ENCODE data around the gene DAB1.

The DAB1 gene

DNA sequence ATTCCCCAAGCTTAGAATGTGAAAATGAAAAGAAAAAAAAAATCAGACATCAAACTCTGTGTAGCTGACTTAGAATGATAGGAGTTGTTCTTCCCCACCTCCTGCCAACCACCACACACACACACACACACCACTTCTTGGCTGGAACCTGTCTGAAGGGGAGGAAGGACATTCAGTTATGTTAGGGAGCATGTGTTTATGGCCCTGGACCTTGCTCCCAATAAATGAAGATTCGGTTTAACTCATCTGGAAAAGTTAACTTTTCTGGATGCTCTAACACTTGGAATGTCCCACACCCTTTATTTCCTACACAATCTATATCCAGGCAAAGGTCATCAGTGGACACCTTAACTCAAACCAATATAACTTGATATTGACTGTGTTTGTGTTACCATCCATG, 112.4 kb downstream of the DAB1 start:
- no peak for DNase-seq

- no peak for DNase-seq
Observed at GRCh38 chr1:57311006-57311405, 112.9 kb downstream of the DAB1 start.

DNA sequence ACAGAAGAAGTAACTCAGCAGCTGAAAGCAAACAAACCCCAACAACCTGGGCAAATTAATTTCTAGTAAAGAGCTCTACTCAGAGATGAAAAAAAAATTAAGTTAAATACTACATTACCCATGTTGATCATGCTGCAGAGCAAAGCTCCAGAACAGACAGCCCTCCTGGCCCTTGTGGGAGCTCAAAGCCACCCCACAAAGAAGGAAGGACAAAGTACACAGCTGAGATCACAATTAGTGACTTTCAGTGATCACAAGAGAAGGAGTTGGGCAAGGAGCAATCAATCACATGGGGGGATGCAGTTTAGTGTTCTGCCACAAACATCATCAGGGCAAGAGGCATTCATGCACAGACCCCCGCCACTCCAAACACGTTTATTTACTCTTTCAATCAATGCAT, 114.2 kb downstream of the DAB1 start:
- no peak for DNase-seq

DNA sequence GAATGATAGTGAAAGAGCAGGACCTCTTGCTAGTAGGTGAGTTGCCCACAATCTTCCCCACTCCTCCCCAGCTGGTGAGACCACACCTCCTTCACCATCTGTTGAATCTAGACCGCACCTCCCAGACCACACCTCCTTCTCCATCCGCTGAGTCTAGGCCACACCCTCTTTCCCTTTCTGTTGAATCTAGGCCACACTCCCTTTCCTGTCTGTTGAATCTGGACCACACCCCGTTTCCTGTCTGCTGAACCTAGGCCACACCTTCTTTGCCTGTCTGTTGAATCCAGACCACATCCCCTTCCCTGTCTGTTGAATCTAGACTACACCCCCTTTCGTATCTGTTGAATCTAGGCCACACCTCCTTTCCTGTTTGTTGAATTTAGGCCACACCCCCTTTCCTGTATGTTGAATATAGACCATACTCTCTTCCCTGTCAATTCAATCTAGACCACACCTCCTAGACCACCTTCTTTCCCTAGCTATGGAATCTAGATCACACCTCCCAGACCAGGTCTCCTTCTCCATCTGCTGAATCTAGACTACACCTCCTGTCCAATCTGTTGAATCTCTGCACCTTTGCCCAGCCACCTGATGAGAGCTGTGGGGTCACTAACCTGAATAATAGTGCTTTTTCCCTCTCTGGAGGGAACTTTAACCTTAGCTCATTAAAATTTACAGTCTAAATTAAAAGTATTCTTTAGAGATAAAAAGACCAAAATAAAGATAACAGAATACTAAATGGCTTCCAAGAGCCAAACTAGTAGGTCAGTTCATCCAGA, 116.3 kb downstream of the DAB1 start:
- DNase-seq, result no peak

DNA sequence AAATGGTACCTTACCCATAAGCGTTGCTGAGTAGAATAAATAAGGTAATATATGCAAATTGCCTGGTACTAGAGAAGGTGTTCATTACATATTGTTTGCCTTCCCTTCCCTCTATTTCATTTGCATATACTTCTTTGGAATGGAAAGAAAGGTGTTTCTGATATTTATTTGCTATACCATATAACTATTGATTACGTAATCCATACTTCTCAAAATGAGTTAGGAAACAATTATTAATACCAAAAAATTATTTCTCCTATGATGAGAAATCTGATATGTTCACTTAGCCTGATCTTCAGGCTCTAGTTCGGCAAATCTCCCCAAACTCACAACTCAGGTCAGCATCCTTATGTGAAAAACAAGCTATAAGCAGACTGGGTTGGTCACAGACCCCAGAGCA, 119.3 kb downstream of the DAB1 start:
- no peak for DNase-seq

- DNase-seq, result no peak
Observed at GRCh38 chr1:57302812-57303596, 120.9 kb downstream of the DAB1 start.

- no peak for DNase-seq
Observed at GRCh38 chr1:57300186-57300585, 123.7 kb downstream of the DAB1 start.

DNA sequence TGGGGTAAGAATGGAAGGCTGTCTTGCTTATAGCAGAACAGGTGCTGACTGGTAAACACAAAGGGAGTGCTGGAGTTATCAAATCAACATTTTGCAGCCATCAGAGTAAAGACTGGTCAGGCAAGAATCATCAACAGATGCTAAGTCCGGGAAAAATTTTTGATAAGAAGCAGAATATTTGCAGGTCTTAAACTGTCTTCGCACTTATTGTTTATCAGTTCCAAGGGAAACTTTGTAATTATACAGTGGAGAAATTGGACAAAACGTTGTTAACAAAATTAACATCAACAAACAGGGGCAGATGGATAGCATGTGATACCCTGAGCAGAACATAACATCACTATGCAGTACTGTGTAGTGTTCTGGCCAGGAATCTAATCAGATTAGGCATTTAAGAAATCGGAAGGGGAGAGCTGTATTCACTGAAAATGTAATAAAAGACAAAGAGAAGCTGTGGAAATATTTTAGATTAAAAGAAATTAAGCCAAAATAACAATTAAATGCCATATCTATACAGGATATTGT, 127.1 kb downstream of the DAB1 start:
- DNase-seq, result no peak

DNA sequence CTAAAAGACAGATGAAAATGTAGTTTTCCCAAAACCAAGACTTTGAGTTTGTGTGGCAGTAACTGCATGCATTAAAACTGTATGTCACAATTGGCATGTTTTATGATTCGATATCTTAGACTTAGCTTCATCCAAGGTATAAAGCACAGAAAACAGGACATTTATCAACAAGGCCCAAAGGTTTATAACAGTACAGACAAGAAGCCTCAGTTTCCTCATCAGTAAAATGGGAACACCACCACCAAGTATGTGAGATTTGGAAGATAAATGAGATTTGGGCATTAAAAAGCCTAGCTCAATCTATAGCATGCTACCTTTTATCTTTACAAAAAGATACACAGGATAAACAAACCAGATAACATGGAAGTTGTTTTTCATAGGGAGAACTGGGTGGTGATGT, 128.5 kb downstream of the DAB1 start:
- DNase-seq, result no peak

- DNase-seq, result no peak
Observed at GRCh38 chr1:57294177-57294576, 129.7 kb downstream of the DAB1 start.

GRCh38 chr1:57293214-57293613, 130.6 kb downstream of the DAB1 start:
- no peak for DNase-seq

DNA sequence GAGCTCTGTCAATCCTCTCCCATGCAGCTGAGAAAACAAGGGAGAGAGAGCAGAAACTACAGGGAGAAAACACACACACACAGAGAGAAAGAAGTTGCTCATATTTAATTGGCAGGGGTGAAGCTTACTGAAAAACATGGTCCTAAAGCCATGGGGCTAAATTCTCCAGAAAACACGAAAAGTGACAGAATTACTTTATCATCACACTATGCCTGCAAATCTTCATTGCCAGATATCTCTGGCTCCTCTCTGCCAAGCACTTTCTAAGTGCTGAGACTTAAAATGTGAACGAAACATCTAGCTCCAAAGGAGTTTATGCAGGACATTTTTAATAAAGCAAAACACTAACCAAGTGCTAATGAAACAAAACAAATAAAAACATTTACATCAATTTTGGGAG, 134.1 kb downstream of the DAB1 start:
- no peak for DNase-seq

GRCh38 chr1:57285992-57286391, 137.9 kb downstream of the DAB1 start:
- DNase-seq, result no peak

GRCh38 chr1:57282411-57282810, 141.4 kb downstream of the DAB1 start:
- no peak for DNase-seq

DNA sequence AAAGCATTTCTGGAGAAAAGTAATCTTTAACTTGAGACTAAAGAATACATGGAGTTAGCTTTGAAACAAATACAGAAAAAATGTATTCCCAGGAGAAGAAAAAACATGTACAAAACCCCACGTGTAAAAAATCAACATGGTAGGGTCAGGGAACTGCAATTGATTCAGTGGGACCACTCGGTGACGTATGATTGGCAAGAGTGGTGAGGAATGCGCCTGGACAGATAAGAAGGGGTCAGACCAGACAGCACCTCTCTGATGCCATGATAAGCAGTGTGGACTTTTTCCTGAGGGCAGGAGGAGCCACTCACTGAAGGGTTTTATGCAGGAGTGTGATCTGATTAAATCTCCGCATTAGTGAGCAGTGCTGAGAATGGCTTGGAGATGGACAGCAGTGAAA, 142.5 kb downstream of the DAB1 start:
- DNase-seq, result no peak

GRCh38 chr1:57279909-57280666, 143.8 kb downstream of the DAB1 start:
- no peak for DNase-seq

DNA sequence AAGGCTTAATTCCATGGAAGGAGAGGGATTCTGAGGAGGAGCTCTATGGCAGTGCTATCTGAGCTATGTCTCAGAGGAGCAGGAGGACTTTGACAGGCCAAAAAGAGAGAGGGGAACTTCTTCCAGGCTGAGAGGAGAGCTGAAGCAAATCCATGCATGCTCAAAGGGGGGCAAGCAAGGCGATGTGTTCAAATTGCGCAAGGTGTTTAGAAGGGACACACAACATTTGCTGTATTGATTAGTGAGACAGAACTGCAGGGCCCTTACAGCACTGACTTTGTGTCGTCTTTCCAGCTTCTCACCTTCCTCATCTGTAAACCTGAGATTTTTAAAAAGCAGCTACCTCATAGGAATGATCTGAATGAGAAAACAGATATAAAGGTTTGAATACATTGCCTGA, 145.3 kb downstream of the DAB1 start:
- no peak for DNase-seq

GRCh38 chr1:57277681-57278080, 146.2 kb downstream of the DAB1 start:
- DNase-seq, result no peak

- DNase-seq, result no peak
Observed at GRCh38 chr1:57276918-57277317, 146.9 kb downstream of the DAB1 start.

DNA sequence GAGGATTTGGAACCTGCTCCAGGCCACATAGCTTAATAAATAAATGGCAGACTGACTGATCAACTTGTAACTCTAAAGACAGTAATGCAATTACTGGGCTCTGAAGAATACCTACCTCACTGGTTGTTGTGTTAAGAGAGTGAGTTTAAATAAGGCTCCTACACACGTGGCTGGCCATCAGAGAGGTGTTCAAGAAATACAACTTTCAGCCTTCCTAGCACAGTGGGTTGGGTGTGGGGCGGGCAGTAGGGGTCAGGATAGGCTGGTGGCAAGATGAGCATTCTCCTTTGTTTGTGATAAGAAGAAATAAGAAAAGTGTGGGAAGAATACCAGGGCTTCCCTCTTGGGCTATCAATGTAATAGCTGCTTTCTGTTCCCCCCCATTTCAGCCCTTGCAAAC, 151.3 kb downstream of the DAB1 start:
- no peak for DNase-seq

GRCh38 chr1:57272150-57272549, 151.7 kb downstream of the DAB1 start:
- DNase-seq, result no peak

DNA sequence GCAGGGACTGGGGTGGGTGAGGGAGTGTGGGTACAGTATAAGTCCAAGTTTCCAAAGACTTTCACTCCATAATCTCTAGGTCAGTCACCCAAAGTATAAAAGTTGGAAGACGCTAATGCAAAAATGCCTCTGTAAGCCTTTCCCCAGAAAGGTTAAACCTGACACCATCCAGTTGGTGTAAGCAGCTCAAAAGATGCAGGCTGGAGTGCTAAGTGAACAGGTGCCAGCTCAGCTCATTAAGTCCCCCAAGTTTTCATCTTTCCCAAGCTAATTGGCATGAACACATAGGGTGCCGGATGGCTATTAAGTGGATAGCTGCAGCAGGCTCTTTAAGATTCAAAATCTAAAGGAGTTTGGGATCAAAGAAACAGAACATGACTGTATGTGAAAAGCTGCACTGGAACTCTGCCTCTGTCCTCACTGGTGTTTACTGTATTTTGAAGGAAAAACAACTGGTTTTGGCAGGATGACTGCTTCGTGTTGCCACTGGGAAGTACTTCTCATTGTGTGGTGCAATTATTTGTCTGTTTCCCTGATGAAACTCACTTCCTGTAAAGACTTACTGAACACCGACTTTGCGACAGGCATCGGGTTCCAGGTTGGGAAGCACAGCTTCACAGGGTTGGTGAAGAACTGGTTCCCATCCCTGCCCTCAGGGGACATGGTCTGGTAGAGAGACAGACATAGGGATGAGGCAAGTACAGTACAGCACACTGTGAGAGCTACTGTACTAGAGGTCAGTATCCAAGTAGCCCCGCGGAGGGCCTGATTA, 152.7 kb downstream of the DAB1 start:
- DNase-seq, result no peak
